Measurements from ENCODE around the gene FOLR2.

- TF ChIP-seq CTCF (IDR thresholded peaks at IDR 0.05) (no peak), POLR2A (IDR thresholded peaks at IDR 0.05) (no peak), POLR2AphosphoS5 (IDR thresholded peaks at IDR 0.05) (no peak)
Measured at GRCh38 chr11:72253392-72253791, 36.8 kb downstream of the FOLR2 start.

Measured in gastroesophageal sphincter (tissue), 3 donors.